ENCODE data around the gene RAB33B. TPM values are rescaled to one million over a fixed set of nuclear protein-coding genes. Genes with fewer than 3 reads are reported as not detected.

The RAB33B gene
- total and polyA plus RNA-seq, 2 of the 8 experiments (the other 6 are each of a cell fraction or from before 2014, with no cell fraction given) = 4.2 to 8.7 TPM

GRCh38 chr4:139453371-139454110 lies 380 bp upstream of the RAB33B start:
- H2BK20ac ChIP-seq (ENCODE audit: low read length) = no peak overlapping the region
- peak overlapping the region; percentile 70 for H4K91ac ChIP-seq (replicated peaks; ENCODE audit: insufficient read length, low read length)
- H3K79me2 ChIP-seq (ENCODE audit: control insufficient read depth in 1 of 2, insufficient read depth in 2 of 2, low read length in 2 of 2) = peaks cover 3 to 50% of the 10 kb centered on the region in 2 experiments; a peak in 3 of 4 replicates
- H4K8ac ChIP-seq (ENCODE audit: extremely low read depth, insufficient read depth, low read length) = peak overlapping the region; percentile 96
- peak overlapping the region; percentile 1; the same call in 1 of the 2 replicates for H2BK12ac ChIP-seq (ENCODE audit: low read depth, low read length)
- H4K5ac ChIP-seq (ENCODE audit: insufficient read length, low read depth, low read length) = peak overlapping the region; percentile 88
- peaks cover 0 to 1% of the 10 kb centered on the region in 2 experiments for H4K20me1 ChIP-seq (replicated peaks in 1 of 2; ENCODE audit: control insufficient read depth in 1 of 2, insufficient read depth in 2 of 2, low read length in 2 of 2)
- peak overlapping the region; percentile 25; the same call in 1 of the 2 replicates for H2BK15ac ChIP-seq (ENCODE audit: low read length)
- POLR2A ChIA-PET (ENCODE audit: partially characterized antibody) = interaction anchor here (0.6 to 2.8 kb wide), 12 partner anchors 9 to 434 kb away, joined by 3 to 21 read pairs (median 4); no protein-coding TSS in a partner anchor
- H3K9me3 ChIP-seq (ENCODE audit: insufficient read depth in 2 of 2, low read depth in 1 of 2, low read length in 1 of 2) = no peaks in the 10 kb centered on the region
- H3K4me1 ChIP-seq (replicated peaks in 1 of 4; ENCODE audit: control insufficient read depth in 3 of 4, insufficient read depth in 4 of 4, low read length in 3 of 4) = peaks cover 0 to 12% (median 3%) of the 10 kb centered on the region in 4 experiments; a peak in 5 of 7 replicates
- DNase-seq (ENCODE audit: low read depth in 1 of 2, low spot score in 2 of 2) = peak; percentile 88 to 97
- H3K79me1 ChIP-seq (ENCODE audit: low read depth, low read length) = peaks cover 2% of the 10 kb centered on the region; the same call in 1 of the 2 replicates
- H3K36me3 ChIP-seq (ENCODE audit: control insufficient read depth in 2 of 4, insufficient read depth in 4 of 4, low read length in 3 of 4) = no peaks in the 10 kb centered on the region
- no peak overlapping the region for H2BK120ac ChIP-seq (replicated peaks; ENCODE audit: low read depth, low read length)
- no peaks in the 10 kb centered on the region for H3K27me3 ChIP-seq (replicated peaks in 1 of 4; ENCODE audit: control insufficient read depth in 3 of 4, extremely low read depth in 1 of 4, insufficient read depth in 3 of 4, low read length in 3 of 4)
- H3K14ac ChIP-seq (ENCODE audit: insufficient read length) = peak overlapping the region; percentile 43
- CTCF ChIA-PET (ENCODE audit: partially characterized antibody) = interaction anchor here (0.6 to 1.3 kb wide), 9 partner anchors 9 to 262 kb away, joined by 3 to 6 read pairs (median 3); no protein-coding TSS in a partner anchor
- H3K4ac ChIP-seq (replicated peaks; ENCODE audit: insufficient read length, low read depth, low read length) = peak overlapping the region; percentile 32
- H2AK5ac ChIP-seq (ENCODE audit: low read depth, low read length) = no peak overlapping the region
- H3K27ac ChIP-seq (ENCODE audit: low read depth, low read length) = peak overlapping the region; percentile 83
- H3K23me2 ChIP-seq (ENCODE audit: low read depth, low read length) = peaks cover 8% of the 10 kb centered on the region
- H3K18ac ChIP-seq (ENCODE audit: extremely low read depth, low read length) = peak overlapping the region; percentile 96
- FAIRE-seq = no peak
- peak overlapping the region; percentile 63; the same call in 1 of the 2 replicates for H2AFZ ChIP-seq (ENCODE audit: low read length)
- peak overlapping the region; percentile 67 to 96 (median 84) for H3K4me3 ChIP-seq (ENCODE audit: extremely low read depth in 1 of 4, insufficient read depth in 2 of 4, low read depth in 3 of 4, low read length in 4 of 4)
- H3K23ac ChIP-seq (ENCODE audit: insufficient read length) = no peak overlapping the region
- H3K4me2 ChIP-seq (ENCODE audit: insufficient read depth in 1 of 2, low read depth in 2 of 2, low read length in 2 of 2) = peak overlapping the region; percentile 86 to 92
- peak overlapping the region; percentile 80 for H3K56ac ChIP-seq (replicated peaks; ENCODE audit: insufficient read length, low read depth, low read length)
- peak overlapping the region; percentile 90 for H2BK5ac ChIP-seq (ENCODE audit: low read depth, low read length)
- peak overlapping the region; percentile 77 to 93 (median 83) for H3K9ac ChIP-seq (replicated peaks in 1 of 4; ENCODE audit: extremely low read depth in 1 of 4, low read depth in 3 of 4, low read length in 3 of 4)
- WGBS, 2 experiments (ENCODE audit: extremely low coverage in 1 of 2, insufficient coverage in 1 of 2, insufficient read length in 1 of 2, insufficient replicate concordance in 2 of 2, low coverage in 1 of 2, low lambda C conversion rate in 2 of 2, missing lambda C conversion rate in 1 of 2) = 3% methylated on average over 61 of the region's 76 CpGs; no CpG with 5 or more reads in 1 of the 2 experiments
- TF ChIP-seq BACH1 (IDR thresholded peaks at IDR 0.05; ENCODE audit: low read length) (peak; percentile 8; the same call in 1 of the 2 replicates), EZH2 (IDR thresholded peaks at IDR 0.05; ENCODE audit: low read depth, low read length, severe bottlenecking) (no peak), TCF12 (IDR thresholded peaks at IDR 0.05; ENCODE audit: low read depth, low read length) (no peak), CHD1 (IDR thresholded peaks at IDR 0.05; ENCODE audit: low read depth, low read length) (no peak), SP4 (IDR thresholded peaks at IDR 0.05; ENCODE audit: low read length) (no peak), JUN (IDR thresholded peaks at IDR 0.05; ENCODE audit: low read depth, low read length) (no peak), CBX8 (IDR thresholded peaks at IDR 0.05; ENCODE audit: borderline replicate concordance, low read depth, low read length) (no peak), RBBP5 (IDR thresholded peaks at IDR 0.05; ENCODE audit: borderline replicate concordance, low read depth, low read length) (peak; percentile 39), JUND (IDR thresholded peaks at IDR 0.05; ENCODE audit: low read length) (no peak), SP2 (IDR thresholded peaks at IDR 0.05; ENCODE audit: low read length) (no peak), HDAC6 (IDR thresholded peaks at IDR 0.05; ENCODE audit: low read depth, low read length) (no peak), BRCA1 (IDR thresholded peaks at IDR 0.05; ENCODE audit: low read depth, low read length) (peak; percentile 89)
